Effector memory CD8-positive, alpha-beta T cell (primary cell): Measurements from ENCODE around the gene FRMD8.

Experiments
- ATAC-seq: fragments of 150-1000 bp; cut with Tn5 transposase; replicated peaks from 2 replicates; pipeline ENCODE4 v1.10.0; 2021; ENCODE audit warnings: mild to moderate bottlenecking, moderate library complexity
- DNase-seq, 3 experiments: peaks; one replicate each; pipeline ENCODE4 v3.0.0; 2021
- H3K27ac Mint-ChIP-seq, 2 donors: one replicate each; pipeline ENCODE4 v1.8.0; 2022; ENCODE audit warnings: mild to moderate bottlenecking in 2 of 2, mixed read lengths in 2 of 2, moderate library complexity in 2 of 2
- H3K27me3 Mint-ChIP-seq, 2 donors: one replicate each; pipeline ENCODE4 v1.8.0; 2022; ENCODE audit warnings: mixed read lengths in 2 of 2
- H3K36me3 Mint-ChIP-seq: one replicate; pipeline ENCODE4 v1.8.0; 2022; ENCODE audit warnings: mild to moderate bottlenecking, moderate library complexity, mixed read lengths; ENCODE audit not compliant: insufficient read depth
- H3K4me1 Mint-ChIP-seq, 2 donors: one replicate each; pipeline ENCODE4 v1.8.0; 2022; ENCODE audit warnings: low read depth in 2 of 2, mixed read lengths in 2 of 2
- H3K4me3 Mint-ChIP-seq, 2 donors: one replicate each; pipeline ENCODE4 v1.8.0; 2022; ENCODE audit warnings: mild to moderate bottlenecking in 2 of 2, mixed read lengths in 2 of 2, moderate library complexity in 2 of 2
- H3K9me3 Mint-ChIP-seq, 2 donors: one replicate each; pipeline ENCODE4 v1.8.0; 2022; ENCODE audit warnings: mixed read lengths in 2 of 2
- total RNA-seq, 9 experiments: gene quantifications; one replicate each; lab custom pipeline; 2026; lab: John Stamatoyannopoulos, UW

Gene FRMD8, protein sequence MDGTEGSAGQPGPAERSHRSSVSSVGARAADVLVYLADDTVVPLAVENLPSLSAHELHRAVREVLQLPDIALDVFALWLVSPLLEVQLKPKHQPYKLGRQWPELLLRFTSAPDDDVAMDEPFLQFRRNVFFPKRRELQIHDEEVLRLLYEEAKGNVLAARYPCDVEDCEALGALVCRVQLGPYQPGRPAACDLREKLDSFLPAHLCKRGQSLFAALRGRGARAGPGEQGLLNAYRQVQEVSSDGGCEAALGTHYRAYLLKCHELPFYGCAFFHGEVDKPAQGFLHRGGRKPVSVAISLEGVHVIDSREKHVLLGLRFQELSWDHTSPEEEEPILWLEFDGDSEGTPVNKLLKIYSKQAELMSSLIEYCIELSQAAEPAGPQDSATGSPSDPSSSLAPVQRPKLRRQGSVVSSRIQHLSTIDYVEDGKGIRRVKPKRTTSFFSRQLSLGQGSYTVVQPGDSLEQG
- 32.9 to 119 (median 74.5) reads per million in 9 experiments for total RNA-seq

- Mint-ChIP-seq H3K27me3 (no peaks in the 10 kb centered on the region), H3K27ac (peak within 1 kb of the TSS; percentile 96 to 98), H3K36me3 (peaks cover 26% of the 10 kb centered on the region), H3K4me3 (peak within 1 kb of the TSS; percentile 93 to 96), H3K4me1 (peaks cover 62 to 72% of the 10 kb centered on the region in 2 donors), H3K9me3 (no peaks in the 10 kb centered on the region)
- ATAC-seq = peak; percentile 56
- DNase-seq = peak; percentile 85 to 86 (median 85)
These were observed at the start of gene FRMD8 for GRCh38 chr11:65386307-65387140. FRMD8 (plus strand) TSS chr11:65386637; CDS start chr11:65387037, 400 bp downstream.

DNA sequence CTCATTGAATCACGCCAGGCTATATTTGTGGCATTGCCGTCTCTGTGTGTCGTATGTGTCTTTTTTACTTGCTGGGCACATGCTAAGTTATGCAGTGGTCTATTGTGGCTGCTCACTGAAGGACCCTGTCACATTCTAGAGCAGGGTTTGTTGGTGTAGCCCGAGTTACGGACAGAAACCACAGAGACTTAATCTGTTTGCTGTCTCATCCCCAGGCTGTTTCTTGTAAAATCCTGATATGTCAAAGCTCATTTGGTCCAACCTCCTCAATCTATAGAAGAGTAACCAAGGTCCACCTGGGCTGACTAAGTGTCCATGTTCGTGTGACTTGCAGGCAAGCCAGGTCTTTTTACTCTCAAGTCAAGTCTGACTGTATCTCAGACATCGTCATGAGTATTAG, 47.8 kb upstream of the FRMD8 start:
- DNase-seq (no peak), ATAC-seq (no peak)
- Mint-ChIP-seq H3K27me3 (no peaks in the 10 kb centered on the region), H3K27ac (peak overlapping the region in 1 of 2 donors; percentile 20), H3K4me3 (no peak overlapping the region), H3K9me3 (no peaks in the 10 kb centered on the region), H3K4me1 (peaks cover 27 to 36% of the 10 kb centered on the region in 2 donors), H3K36me3 (peaks cover 52% of the 10 kb centered on the region)

DNA sequence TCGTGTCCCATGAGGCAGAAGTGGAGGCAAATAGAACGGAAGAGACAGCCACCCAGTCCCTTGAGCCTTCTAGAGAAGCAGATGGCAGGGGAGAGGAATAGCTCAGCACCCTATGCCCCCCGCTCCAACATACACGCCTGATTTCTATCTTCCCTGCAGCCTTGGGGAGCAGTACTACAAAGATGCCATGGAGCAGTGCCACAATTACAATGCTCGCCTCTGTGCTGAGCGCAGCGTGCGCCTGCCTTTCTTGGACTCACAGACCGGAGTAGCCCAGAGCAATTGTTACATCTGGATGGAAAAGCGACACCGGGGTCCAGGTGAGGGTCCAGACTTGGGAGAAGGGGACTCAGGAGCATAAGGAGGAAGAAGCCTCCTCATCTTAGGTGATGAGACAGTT, 46.2 kb upstream of the FRMD8 start:
- no peak overlapping the region for H3K4me3 Mint-ChIP-seq
- peaks cover 62% of the 10 kb centered on the region for H3K36me3 Mint-ChIP-seq
- no peaks in the 10 kb centered on the region for H3K27me3 Mint-ChIP-seq
- H3K4me1 Mint-ChIP-seq = peaks cover 17 to 25% of the 10 kb centered on the region in 2 donors
- no peaks in the 10 kb centered on the region for H3K9me3 Mint-ChIP-seq
- ATAC-seq = no peak
- H3K27ac Mint-ChIP-seq = peak overlapping the region in 1 of 2 donors; percentile 20
- DNase-seq = no peak

DNA sequence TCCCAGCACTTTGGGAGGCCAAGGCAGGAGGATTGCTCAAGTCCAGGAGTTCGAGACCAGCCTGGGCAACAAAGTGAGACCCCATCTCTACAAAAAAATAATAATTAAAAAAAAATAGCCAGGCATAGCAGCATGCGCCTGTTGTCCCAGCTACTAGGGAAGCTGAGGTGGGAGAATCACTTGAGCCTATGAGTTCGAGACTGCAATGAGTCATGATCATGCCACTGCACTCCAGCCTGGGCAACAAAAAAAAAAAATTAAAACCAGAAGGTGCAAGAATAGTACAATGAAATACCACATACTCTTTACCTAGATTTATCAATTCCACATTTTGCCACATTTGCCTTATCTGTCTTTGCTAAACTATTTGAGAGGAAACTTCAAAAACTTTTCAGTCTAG, 44.6 kb upstream of the FRMD8 start:
- Mint-ChIP-seq H3K4me1 (peaks cover 12 to 18% of the 10 kb centered on the region in 2 donors), H3K9me3 (no peaks in the 10 kb centered on the region), H3K36me3 (peaks cover 72% of the 10 kb centered on the region), H3K27me3 (no peaks in the 10 kb centered on the region), H3K4me3 (no peak overlapping the region), H3K27ac (no peak overlapping the region)
- DNase-seq (no peak), ATAC-seq (no peak)

GRCh38 chr11:65351511-65351910, 34.9 kb upstream of the FRMD8 start:
- H3K4me3 Mint-ChIP-seq = no peak overlapping the region
- peaks cover 73% of the 10 kb centered on the region for H3K36me3 Mint-ChIP-seq
- H3K4me1 Mint-ChIP-seq = peaks cover 12 to 14% of the 10 kb centered on the region in 2 donors
- ATAC-seq (no peak), DNase-seq (no peak)
- H3K9me3 Mint-ChIP-seq = no peaks in the 10 kb centered on the region
- no peak overlapping the region for H3K27ac Mint-ChIP-seq
- no peaks in the 10 kb centered on the region for H3K27me3 Mint-ChIP-seq

GRCh38 chr11:65352783-65353182, 33.7 kb upstream of the FRMD8 start:
- Mint-ChIP-seq H3K27me3 (no peaks in the 10 kb centered on the region), H3K27ac (peak overlapping the region; percentile 66 to 67), H3K4me1 (peaks cover 12 to 14% of the 10 kb centered on the region in 2 donors), H3K36me3 (peaks cover 68% of the 10 kb centered on the region), H3K9me3 (no peaks in the 10 kb centered on the region), H3K4me3 (no peak overlapping the region)
- DNase-seq (no peak), ATAC-seq (no peak)

- Mint-ChIP-seq H3K4me3 (peak overlapping the region; percentile 67 to 76), H3K27me3 (no peaks in the 10 kb centered on the region), H3K9me3 (no peaks in the 10 kb centered on the region), H3K36me3 (peaks cover 70% of the 10 kb centered on the region), H3K27ac (peak overlapping the region; percentile 47 to 60), H3K4me1 (peaks cover 12 to 14% of the 10 kb centered on the region in 2 donors)
- DNase-seq (no peak), ATAC-seq (no peak)
These were observed 33.1 kb upstream of the FRMD8 start for GRCh38 chr11:65353376-65353775.

DNA sequence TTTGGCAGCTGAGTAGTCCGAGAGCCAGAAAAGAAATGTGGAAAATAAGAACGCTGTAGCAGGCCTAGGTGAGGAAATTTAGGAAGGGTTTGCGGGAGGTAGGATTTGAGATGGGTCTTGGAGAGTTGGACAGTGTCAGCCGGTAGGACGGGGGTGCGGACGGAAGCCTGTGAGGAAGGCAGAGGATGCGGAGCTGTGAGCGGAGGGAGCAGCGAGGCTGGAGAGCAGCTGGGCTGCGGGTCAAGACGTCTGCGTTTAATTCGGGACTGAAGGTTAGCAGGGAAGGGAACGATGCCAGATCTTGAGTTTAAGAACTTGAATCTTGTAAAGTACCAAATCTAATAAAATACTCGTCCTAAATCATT, 32.6 kb upstream of the FRMD8 start:
- no peaks in the 10 kb centered on the region for H3K27me3 Mint-ChIP-seq
- H3K4me3 Mint-ChIP-seq = peak overlapping the region; percentile 67 to 76
- H3K9me3 Mint-ChIP-seq = no peaks in the 10 kb centered on the region
- DNase-seq (no peak), ATAC-seq (no peak)
- peaks cover 12 to 14% of the 10 kb centered on the region in 2 donors for H3K4me1 Mint-ChIP-seq
- peaks cover 66% of the 10 kb centered on the region for H3K36me3 Mint-ChIP-seq
- peak overlapping the region; percentile 47 to 60 for H3K27ac Mint-ChIP-seq

DNA sequence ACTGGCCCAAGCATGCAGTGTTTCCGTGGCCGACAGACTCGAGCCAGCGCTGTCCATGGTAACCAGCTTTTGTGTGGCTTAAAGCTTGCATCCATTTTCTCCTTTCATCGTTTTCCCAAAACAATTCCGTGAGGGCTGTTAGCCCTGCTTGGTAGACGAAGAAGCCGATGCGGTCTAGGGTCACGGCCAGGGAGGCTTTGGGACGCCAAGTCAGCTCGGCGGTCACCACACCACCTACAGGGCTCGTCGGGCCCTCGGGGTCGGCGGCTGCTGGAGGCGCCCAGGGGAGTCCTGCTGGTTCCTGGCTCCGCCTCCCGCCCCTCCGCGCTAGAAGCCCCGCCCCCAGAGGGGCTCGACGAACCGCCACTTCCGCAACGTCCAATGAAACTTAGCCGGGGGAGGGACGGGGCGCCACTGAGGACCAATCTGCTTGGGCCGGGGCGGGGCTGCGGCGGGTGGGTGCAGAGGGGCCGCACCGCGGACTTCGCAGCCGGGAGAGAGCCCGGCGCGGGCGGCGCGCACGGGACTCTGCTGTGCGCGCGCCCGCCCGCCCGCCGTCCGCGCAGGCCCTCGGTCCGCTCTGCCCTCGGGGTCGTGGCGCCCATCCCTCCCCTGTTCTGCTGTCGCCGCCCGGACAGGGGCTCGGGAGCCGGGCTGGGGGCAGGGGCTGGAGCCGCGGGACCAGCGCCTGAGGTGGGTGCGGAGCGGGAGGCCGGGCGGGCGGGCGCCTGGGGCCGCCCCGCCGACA, 32.0 kb upstream of the FRMD8 start, which contains the start of gene TIGD3:
Gene TIGD3, plus strand, starts transcription at position 487 of the 748 bp plus-strand sequence. CDS start 1,058 bp downstream, outside the sequence.
- Mint-ChIP-seq H3K4me3 (peak within 1 kb of the TSS; percentile 83 to 88), H3K36me3 (peaks cover 60% of the 10 kb centered on the region), H3K9me3 (no peaks in the 10 kb centered on the region), H3K27ac (peak within 1 kb of the TSS; percentile 47 to 60), H3K4me1 (peaks cover 12 to 14% of the 10 kb centered on the region in 2 donors), H3K27me3 (no peaks in the 10 kb centered on the region)
- DNase-seq (peak; percentile 94 to 97 (median 97)), ATAC-seq (peak; percentile 96)

DNA sequence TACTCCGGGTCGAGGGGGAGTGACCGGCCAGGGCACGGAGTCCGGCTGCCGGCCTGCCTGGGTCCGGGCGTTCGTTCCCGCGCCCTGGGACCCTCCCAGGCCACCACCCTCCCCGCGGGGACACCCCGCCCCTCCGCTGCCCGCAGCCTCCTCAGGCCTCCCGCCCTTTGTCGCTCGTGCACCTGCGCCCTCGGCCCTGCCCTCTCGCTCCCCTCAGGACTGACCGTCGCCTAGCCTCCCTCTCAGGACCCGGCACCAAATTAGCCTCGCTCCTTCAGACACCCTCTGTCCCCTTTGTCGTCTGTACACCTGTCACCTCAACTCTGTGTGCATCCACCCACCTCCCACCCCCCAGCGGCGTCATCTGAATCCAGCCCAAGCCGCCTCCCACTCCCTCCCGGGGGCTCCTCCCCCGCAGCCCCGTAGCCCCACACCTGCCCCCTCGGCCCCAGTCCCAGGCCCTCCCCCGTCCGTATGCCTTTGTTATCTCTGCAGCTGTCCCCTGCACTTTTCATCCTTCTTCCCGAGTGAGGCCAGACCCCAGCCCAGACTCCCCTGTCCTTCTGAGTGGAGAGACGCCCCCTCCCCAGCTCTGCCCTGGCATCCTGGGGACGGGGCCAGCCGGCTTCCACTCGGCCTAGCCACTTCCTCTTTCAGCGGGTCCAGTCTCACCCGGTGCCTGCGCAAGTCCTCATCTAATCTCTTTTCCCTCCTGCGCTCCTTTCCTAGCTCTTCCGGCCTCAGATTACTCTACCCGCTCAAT, 31.2 kb upstream of the FRMD8 start:
- Mint-ChIP-seq H3K4me1 (peaks cover 12 to 14% of the 10 kb centered on the region in 2 donors), H3K4me3 (peak overlapping the region; percentile 83 to 88), H3K9me3 (no peaks in the 10 kb centered on the region), H3K27me3 (no peaks in the 10 kb centered on the region), H3K36me3 (peaks cover 53% of the 10 kb centered on the region), H3K27ac (peak overlapping the region in 1 of 2 donors; percentile 13)
- DNase-seq (peak; percentile 33 to 34 (median 34)), ATAC-seq (peak; percentile 39)

DNA sequence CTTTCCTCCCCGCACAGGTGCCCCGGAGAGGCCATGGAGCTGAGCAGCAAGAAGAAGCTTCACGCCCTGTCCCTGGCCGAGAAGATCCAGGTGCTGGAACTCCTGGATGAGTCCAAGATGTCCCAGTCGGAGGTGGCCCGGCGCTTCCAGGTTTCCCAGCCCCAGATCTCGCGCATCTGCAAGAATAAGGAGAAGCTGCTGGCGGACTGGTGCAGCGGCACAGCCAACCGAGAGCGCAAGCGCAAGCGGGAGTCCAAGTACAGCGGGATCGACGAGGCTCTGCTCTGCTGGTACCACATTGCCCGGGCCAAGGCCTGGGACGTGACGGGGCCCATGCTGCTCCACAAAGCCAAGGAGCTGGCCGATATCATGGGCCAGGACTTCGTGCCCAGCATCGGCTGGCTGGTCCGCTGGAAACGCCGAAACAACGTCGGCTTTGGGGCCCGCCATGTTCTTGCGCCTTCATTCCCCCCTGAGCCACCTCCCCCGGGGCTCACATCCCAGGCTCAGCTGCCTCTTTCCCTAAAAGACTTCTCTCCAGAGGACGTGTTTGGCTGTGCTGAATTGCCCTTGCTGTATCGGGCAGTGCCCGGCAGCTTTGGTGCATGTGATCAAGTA, 30.6 kb upstream of the FRMD8 start:
- Mint-ChIP-seq H3K4me3 (peak overlapping the region; percentile 83 to 88), H3K36me3 (peaks cover 46% of the 10 kb centered on the region), H3K27ac (peak overlapping the region in 1 of 2 donors; percentile 13), H3K27me3 (no peaks in the 10 kb centered on the region), H3K4me1 (peaks cover 12 to 14% of the 10 kb centered on the region in 2 donors), H3K9me3 (no peaks in the 10 kb centered on the region)
- ATAC-seq = no peak
- DNase-seq = peak in 1 of 3 experiments; percentile 12
